AG10803 (cell line): ENCODE measurements around the gene PMVK.

Source experiments
- DNase-seq: peaks from one replicate; pipeline ENCODE4 v3.0.0; 2010; ENCODE audit warnings: low read depth
- H3K4me3 ChIP-seq: 2 replicates; pipeline ENCODE4 v1.5.1; 2011; ENCODE audit warnings: mild to moderate bottlenecking, low read length, control low read depth
- TF ChIP-seq, protein P1 (sequence below): conservative IDR thresholded peaks from 2 replicates; pipeline ENCODE4 v1.5.1; 2011; ENCODE audit warnings: mild to moderate bottlenecking, low read length, control low read depth, inconsistent platforms

Gene PMVK

DNA sequence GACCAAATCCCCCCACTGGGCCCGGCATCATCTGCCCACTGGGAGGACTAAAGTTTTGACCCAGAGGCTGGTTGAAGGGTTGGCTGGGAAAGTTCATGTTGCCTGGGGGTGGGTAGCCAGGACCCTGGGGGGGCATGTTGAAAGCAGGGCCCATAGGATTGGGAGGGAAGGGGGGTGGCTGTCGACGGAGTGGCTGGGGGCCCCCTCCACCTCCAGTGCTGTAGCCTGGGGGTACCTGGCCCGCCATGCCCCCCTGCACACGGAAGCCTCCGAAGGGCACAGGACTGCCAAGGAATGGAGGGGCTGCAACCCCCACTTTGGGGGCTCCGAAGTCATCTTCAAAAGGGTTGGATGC is 22.9 kb upstream of the PMVK start:
- TF ChIP-seq, protein P1, sequence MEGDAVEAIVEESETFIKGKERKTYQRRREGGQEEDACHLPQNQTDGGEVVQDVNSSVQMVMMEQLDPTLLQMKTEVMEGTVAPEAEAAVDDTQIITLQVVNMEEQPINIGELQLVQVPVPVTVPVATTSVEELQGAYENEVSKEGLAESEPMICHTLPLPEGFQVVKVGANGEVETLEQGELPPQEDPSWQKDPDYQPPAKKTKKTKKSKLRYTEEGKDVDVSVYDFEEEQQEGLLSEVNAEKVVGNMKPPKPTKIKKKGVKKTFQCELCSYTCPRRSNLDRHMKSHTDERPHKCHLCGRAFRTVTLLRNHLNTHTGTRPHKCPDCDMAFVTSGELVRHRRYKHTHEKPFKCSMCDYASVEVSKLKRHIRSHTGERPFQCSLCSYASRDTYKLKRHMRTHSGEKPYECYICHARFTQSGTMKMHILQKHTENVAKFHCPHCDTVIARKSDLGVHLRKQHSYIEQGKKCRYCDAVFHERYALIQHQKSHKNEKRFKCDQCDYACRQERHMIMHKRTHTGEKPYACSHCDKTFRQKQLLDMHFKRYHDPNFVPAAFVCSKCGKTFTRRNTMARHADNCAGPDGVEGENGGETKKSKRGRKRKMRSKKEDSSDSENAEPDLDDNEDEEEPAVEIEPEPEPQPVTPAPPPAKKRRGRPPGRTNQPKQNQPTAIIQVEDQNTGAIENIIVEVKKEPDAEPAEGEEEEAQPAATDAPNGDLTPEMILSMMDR, result no peak
- no peak for DNase-seq
- no peak overlapping the region for H3K4me3 ChIP-seq

DNA sequence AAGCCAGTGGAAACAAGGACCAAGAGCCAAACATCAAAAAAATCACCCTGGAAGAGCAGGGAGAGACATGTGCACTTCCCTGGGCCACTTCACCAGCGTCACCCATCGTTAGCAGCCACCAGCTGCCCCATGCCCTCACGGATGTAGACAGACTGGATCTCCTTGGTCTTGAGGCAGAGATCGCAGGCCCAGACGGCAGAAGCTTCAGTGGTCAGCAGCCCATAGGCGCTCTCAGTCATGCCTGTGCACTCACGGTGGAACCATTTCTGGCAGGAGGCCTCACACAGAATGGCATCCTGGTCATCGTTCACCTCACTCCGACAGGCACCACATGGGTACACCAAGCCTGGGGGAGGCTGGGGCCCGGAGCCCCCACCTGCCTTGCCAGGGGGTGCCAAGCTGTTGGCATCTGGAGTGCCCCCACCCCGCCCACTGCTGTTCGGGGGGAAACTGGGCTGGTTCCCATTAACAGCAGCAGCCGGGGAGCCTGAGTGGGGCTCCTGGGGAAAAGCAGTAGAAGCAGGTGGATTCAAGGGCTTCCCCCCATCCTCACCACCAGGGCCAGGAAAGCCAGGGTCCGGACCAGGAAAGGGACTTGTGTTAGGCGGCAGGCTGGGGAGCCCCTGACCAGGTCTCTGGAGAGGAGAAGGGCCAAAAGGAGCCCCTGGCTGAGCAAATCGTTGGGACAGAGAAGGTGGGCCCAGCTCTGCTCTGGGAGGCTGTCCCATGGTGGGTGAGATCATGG is 22.3 kb upstream of the PMVK start:
- DNase-seq, result no peak
- TF ChIP-seq, protein P1, result no peak
- no peak overlapping the region for H3K4me3 ChIP-seq

DNA sequence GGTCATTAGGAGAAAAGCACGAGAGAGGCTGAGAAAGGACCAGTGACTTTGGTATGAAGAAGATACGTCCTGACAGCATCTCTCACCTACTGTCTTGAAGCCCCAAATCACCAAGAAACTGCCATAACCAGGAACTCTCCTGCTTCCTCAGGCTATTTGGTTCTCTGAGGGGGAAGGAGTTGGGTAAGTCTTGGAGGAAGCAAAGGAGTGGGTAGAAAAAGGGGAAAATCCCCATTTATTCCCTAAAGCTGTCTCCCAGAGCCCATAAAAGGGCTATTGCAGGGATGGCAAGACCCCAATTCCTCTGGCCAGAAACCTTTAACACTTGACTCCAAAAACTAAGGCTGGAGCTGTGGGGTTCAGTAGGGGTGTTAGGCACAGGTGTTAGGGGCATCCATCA is 21.5 kb upstream of the PMVK start:
- TF ChIP-seq, protein P1, result no peak
- no peak overlapping the region for H3K4me3 ChIP-seq
- no peak for DNase-seq

DNA sequence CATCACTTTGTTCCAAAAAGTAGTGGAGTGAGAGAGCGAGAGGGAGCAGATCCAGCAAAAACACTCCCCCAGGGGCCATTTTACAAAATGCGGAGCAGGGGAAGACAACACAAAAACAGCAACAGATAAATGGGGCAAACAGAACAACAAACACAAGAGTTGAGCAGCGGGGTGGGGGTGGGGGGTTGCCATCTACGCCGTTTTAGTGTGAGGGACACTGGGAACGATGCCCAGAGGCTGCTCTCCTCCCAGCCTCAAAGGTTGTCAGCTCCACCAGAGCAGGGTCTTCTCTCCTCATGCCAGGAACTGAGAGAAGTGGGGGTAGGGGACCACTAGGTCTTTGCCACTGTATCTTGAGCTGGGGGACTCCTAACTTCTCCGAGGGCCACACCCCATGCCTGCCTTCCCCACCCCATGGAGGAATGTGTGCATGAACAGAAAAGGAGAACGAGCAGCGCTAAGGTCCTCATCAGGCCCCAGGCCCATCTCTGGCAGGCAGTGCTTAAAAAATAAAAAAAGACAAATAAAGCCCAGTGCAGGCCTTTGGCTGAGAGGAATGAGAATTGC is 20.7 kb upstream of the PMVK start:
- TF ChIP-seq, protein P1, result no peak
- no peak for DNase-seq
- no peak overlapping the region for H3K4me3 ChIP-seq

DNA sequence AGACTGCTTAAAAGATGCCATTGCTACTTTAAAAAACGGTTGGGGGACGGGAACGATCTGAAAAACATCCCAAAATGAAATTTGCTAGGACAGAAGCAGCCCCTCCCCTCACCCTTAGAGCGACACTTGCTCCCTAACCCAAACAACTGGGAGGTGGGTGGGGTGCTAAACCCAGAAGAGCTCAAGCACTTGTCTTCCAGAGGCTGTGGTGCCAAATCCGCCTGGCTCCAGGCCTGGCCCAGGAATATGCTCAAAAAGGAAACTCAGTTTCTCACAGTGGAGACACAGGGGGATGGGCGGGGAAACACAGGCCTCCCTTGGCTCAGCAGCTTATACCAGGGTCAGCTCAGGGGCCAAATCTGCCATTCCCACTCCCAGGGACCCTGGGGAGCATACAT is 20.0 kb upstream of the PMVK start:
- DNase-seq, result no peak
- TF ChIP-seq, protein P1, result no peak
- H3K4me3 ChIP-seq, result peak overlapping the region; percentile 72

DNA sequence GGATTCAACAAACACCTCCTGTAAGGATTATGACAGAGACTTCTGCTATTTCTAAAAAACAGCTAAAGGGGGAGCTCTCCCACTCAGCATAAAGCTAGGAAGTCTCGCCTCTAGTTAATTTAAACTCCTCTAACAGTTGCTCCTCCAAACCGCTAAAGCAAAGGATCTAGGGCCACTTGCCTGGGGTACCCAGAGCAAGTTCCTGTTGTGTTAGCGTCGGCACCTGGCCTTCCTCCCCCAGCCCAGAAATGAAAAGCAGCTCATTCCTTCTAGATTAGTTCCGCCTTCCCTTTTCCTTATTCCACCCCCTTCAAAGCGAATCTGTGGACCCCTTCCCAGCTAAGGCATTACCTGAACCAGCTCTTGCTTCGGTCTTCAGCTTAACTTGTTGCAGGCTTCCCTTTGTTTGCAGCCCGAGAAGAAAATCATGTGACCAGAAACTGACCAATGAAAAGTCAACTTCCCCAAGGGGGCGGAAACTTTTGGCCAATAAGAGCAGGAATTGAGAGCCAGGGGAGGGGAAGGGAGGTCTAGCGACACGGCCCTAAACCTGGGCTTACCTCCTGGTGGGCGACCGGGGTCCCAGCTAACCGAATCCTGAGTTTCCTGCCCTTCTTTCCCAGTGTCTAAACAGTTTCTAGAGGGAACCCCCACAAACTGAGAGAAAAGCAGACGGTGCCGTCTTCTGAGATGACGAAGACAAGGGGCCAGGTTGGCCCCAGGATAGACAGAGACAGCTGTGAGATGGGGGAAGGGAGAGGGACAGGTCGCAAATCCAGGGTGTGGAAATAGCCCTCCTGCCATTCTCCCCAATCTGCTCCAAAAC is 19.4 kb upstream of the PMVK start, which contains the start of gene PBXIP1:
Gene PBXIP1, minus strand, starts transcription at position 382 of the 826 bp plus-strand sequence. CDS start 2,378 bp downstream, outside the sequence.
- DNase-seq, result peak; percentile 85
- peak within 1 kb of the TSS; percentile 72 for H3K4me3 ChIP-seq
- TF ChIP-seq, protein P1, result peak; percentile 55
